A549 (cell line): Measurements from ENCODE around the gene KRT222. TPM values are rescaled to one million over a fixed set of nuclear protein-coding genes. Genes with fewer than 3 reads are reported as not detected.

Experiments used
- ATAC-seq, 2 experiments: fragments of 200-7000 bp in 1 of 2; fragments of >200 bp in 1 of 2; cut with Nextera tagmentation in 1 of 2; cut with Tn5 transposase in 1 of 2; 3 replicates each; pipeline versions ENCODE4 v1.8.0 to v1.9.1; 2018 to 2020; ENCODE audit warnings: mild to moderate bottlenecking in 1 of 2, moderate library complexity in 1 of 2
- CTCF ChIA-PET: fragments of 300-600 bp; sonication (Branson Sonifier 250); formaldehyde crosslinking; extraction: SDS; loops from one replicate; lab custom pipeline; 2021; ENCODE audit warnings: antibody characterized with exemption, inconsistent platforms; lab: Yijun Ruan, JAX
- POLR2A ChIA-PET: fragments of 350-600 bp; formaldehyde crosslinking; extraction: SDS; loops from one replicate; lab custom pipeline; 2021; ENCODE audit warnings: antibody characterized with exemption, inconsistent platforms; lab: Yijun Ruan, JAX
- DNase-seq, 2 experiments: peaks; one replicate each; pipeline versions ENCODE4 v3.0.0 to v3.0.0-alpha.2; 2011 to 2016; ENCODE audit warnings: low read depth in 1 of 2, low spot score in 1 of 2
- FAIRE-seq: peaks from 2 replicates; lab custom pipeline; 2011; peaks lifted over from hg19 to GRCh38; lab: Jason Lieb, UNC
- H3K27ac ChIP-seq, 2 experiments: fragments of >200 bp; sonication (Bioruptor Twin); formaldehyde crosslinking; 3 replicates each; pipeline ENCODE4 v1.5.1; 2016 to 2017
- H3K4me1 ChIP-seq: fragments of >200 bp; sonication (Bioruptor Twin); formaldehyde crosslinking; 3 replicates; pipeline ENCODE4 v1.6.1; 2016
- H3K4me2 ChIP-seq: fragments of >200 bp; sonication (Bioruptor Twin); formaldehyde crosslinking; 3 replicates; pipeline ENCODE4 v1.6.1; 2016
- H3K4me3 ChIP-seq: fragments of >200 bp; sonication (Bioruptor Twin); formaldehyde crosslinking; 3 replicates; pipeline ENCODE4 v1.5.1; 2016
- H3K9me3 ChIP-seq: fragments of >200 bp; sonication (Bioruptor Twin); formaldehyde crosslinking; 3 replicates; pipeline ENCODE4 v1.6.1; 2016
- ATOH8 ChIP-seq: fragments of 250-450 bp; sonication (Bioruptor Pico); IDR thresholded peaks from 2 replicates; pipeline ENCODE4 v1.5.0; 2020; ENCODE audit warnings: low read depth, mild to moderate bottlenecking, moderate library complexity
- BHLHE40 ChIP-seq: IDR thresholded peaks from 2 replicates; pipeline ENCODE4 v1.6.1; 2012; ENCODE audit warnings: low read depth, low read length, inconsistent platforms
- CBX2 ChIP-seq: fragments of 200-600 bp; sonication (generic); IDR thresholded peaks from 2 replicates; pipeline ENCODE4 v1.6.1; 2016; ENCODE audit warnings: low read depth, mild to moderate bottlenecking, borderline replicate concordance
- EHF ChIP-seq: fragments of 250-450 bp; sonication (Bioruptor Pico); IDR thresholded peaks from 2 replicates; pipeline ENCODE4 v1.5.0; 2020; ENCODE audit warnings: mild to moderate bottlenecking
- EHMT2 ChIP-seq: fragments of 200-600 bp; sonication (generic); IDR thresholded peaks from 2 replicates; pipeline ENCODE4 v1.6.1; 2016; ENCODE audit warnings: antibody characterized with exemption, low read depth, mild to moderate bottlenecking, moderate library complexity
- FOSB ChIP-seq: fragments of 250-450 bp; sonication (Bioruptor Pico); IDR thresholded peaks from 2 replicates; pipeline ENCODE4 v1.5.0; 2020; ENCODE audit warnings: mild to moderate bottlenecking, moderate library complexity
- FOSL2 ChIP-seq, 2 experiments: fragments of 450-650 bp in 1 of 2; fragments of >200 bp in 1 of 2; sonication (Bioruptor Twin) in 1 of 2; formaldehyde crosslinking; IDR thresholded peaks; 2 replicates each; pipeline versions ENCODE4 v1.5.0 to v1.6.1; 2016 to 2020; ENCODE audit warnings: mild to moderate bottlenecking in 1 of 2, moderate library complexity in 1 of 2
- FOXS1 ChIP-seq: fragments of 250-450 bp; sonication (Bioruptor Pico); IDR thresholded peaks from 2 replicates; pipeline ENCODE4 v1.5.0; 2020; ENCODE audit warnings: mild to moderate bottlenecking, moderate library complexity
- GATA3 ChIP-seq: IDR thresholded peaks from 2 replicates; pipeline ENCODE4 v1.6.1; 2012; ENCODE audit warnings: borderline replicate concordance
- HDAC2 ChIP-seq: fragments of 200-600 bp; sonication (generic); IDR thresholded peaks from 2 replicates; pipeline ENCODE4 v1.6.1; 2016
- HES2 ChIP-seq: fragments of >200 bp; sonication (Bioruptor Twin); formaldehyde crosslinking; IDR thresholded peaks from 2 replicates; pipeline ENCODE4 v1.6.1; 2016
- HOXA7 ChIP-seq: fragments of 250-450 bp; sonication (Bioruptor Pico); IDR thresholded peaks from 2 replicates; pipeline ENCODE4 v1.5.0; 2020; ENCODE audit warnings: mild to moderate bottlenecking, moderate library complexity
- HOXB13 ChIP-seq: fragments of 250-450 bp; sonication (Bioruptor Pico); IDR thresholded peaks from 2 replicates; pipeline ENCODE4 v1.5.0; 2020; ENCODE audit warnings: low read depth, mild to moderate bottlenecking, moderate library complexity
- HOXB5 ChIP-seq: fragments of 250-450 bp; sonication (Bioruptor Pico); IDR thresholded peaks from 2 replicates; pipeline ENCODE4 v1.5.0; 2020; ENCODE audit warnings: mild to moderate bottlenecking, moderate library complexity
- JUN ChIP-seq, 2 experiments: fragments of >200 bp; sonication (Bioruptor Twin); formaldehyde crosslinking; IDR thresholded peaks; 2 replicates in 1 of 2; 3 replicates in 1 of 2; pipeline ENCODE4 v1.6.1; 2016 to 2017
- NFE2L2 ChIP-seq: fragments of 150-350 bp; conservative IDR thresholded peaks from 2 replicates; pipeline ENCODE4 v1.6.1; 2014; ENCODE audit warnings: low read length
- PBX3 ChIP-seq: IDR thresholded peaks from 2 replicates; pipeline ENCODE4 v1.6.1; 2012
- PHF8 ChIP-seq: fragments of 200-600 bp; sonication (generic); IDR thresholded peaks from 2 replicates; pipeline ENCODE4 v1.6.1; 2016; ENCODE audit warnings: low read depth, mild to moderate bottlenecking, antibody characterized with exemption, moderate library complexity, borderline replicate concordance
- POLR2A ChIP-seq: IDR thresholded peaks from 2 replicates; pipeline ENCODE4 v1.6.1; 2012; ENCODE audit warnings: mild to moderate bottlenecking, low read length
- POLR2AphosphoS2 ChIP-seq: conservative IDR thresholded peaks from 2 replicates; pipeline ENCODE4 v1.6.1; 2012; ENCODE audit warnings: low read length, improper control_type of control experiment, inconsistent platforms
- RARB ChIP-seq: fragments of 250-450 bp; sonication (Bioruptor Pico); IDR thresholded peaks from 2 replicates; pipeline ENCODE4 v1.8.0; 2021; ENCODE audit warnings: mild to moderate bottlenecking, moderate library complexity
- RCOR1 ChIP-seq: fragments of 150-350 bp; IDR thresholded peaks from 2 replicates; pipeline ENCODE4 v1.6.1; 2014; ENCODE audit warnings: antibody characterized with exemption, low read length, low read depth
- RFX5 ChIP-seq: fragments of 450-650 bp; IDR thresholded peaks from 2 replicates; pipeline ENCODE4 v1.7.1; 2014; ENCODE audit warnings: antibody characterized with exemption, mild to moderate bottlenecking, moderate library complexity
- RNF2 ChIP-seq: fragments of 200-600 bp; sonication (generic); IDR thresholded peaks from 2 replicates; pipeline ENCODE4 v1.6.1; 2016; ENCODE audit warnings: low read depth, mild to moderate bottlenecking, antibody characterized with exemption, moderate library complexity, borderline replicate concordance
- ZFP36 ChIP-seq: fragments of 450-650 bp; IDR thresholded peaks from 2 replicates; pipeline ENCODE4 v1.6.1; 2014; ENCODE audit warnings: borderline replicate concordance; ENCODE audit not compliant: partially characterized antibody
- ZSCAN20 ChIP-seq: fragments of 250-450 bp; sonication (Bioruptor Pico); IDR thresholded peaks from 2 replicates; pipeline ENCODE4 v1.8.0; 2022; ENCODE audit warnings: mild to moderate bottlenecking, moderate library complexity
- WGBS: methylation state at CpG from one replicate; pipeline ENCODE4 v1.1.6; 2017; ENCODE audit errors: missing lambda C conversion rate; 5-methylcytosine and 5-hydroxymethylcytosine counted together
- polyA plus RNA-seq, 4 experiments: library from polyadenylated mRNA; depleted of rRNA in 3 of 4; stranded (reverse); fragments of >200 nt; fragmentation: RNase III in 1 of 4; extraction: RNeasy Plus Mini Kit Qiagen cat#74134 plus additional on column Dnase treatment in 1 of 4; gene quantifications; 2 replicates in 3 of 4; 3 replicates in 1 of 4; pipeline ENCODE4 v1.2.3, GENCODE V29; 2011 to 2017
- TF ChIP-seq, protein P1 (sequence below): IDR thresholded peaks from 2 replicates; pipeline ENCODE4 v1.6.1; 2012; ENCODE audit warnings: low read depth, borderline replicate concordance
- TF ChIP-seq, protein P2 (sequence below): fragments of 250-450 bp; sonication (Bioruptor Pico); IDR thresholded peaks from 2 replicates; pipeline ENCODE4 v1.5.0; 2021; ENCODE audit warnings: mild to moderate bottlenecking, moderate library complexity, borderline replicate concordance

Gene KRT222
- polyA plus RNA-seq, 2 of the 4 experiments (the other 2 are of a cell fraction): 1.8 TPM

GRCh38 chr17:40610359-40610758 lies 54.6 kb downstream of the KRT222 start:
- no peak for ATAC-seq
- 11% methylated on average over 2 of the region's 2 CpGs for WGBS
- TF ChIP-seq, protein P1, sequence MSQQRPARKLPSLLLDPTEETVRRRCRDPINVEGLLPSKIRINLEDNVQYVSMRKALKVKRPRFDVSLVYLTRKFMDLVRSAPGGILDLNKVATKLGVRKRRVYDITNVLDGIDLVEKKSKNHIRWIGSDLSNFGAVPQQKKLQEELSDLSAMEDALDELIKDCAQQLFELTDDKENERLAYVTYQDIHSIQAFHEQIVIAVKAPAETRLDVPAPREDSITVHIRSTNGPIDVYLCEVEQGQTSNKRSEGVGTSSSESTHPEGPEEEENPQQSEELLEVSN: no peak
- TF ChIP-seq HDAC2 (no peak), RARB (CRISPR knock-in tag) (no peak), RNF2 (no peak), HES2 (no peak), HOXB13 (CRISPR knock-in tag) (no peak), PHF8 (no peak)
- CTCF ChIA-PET: interaction anchor here (0.6 to 14.1 kb wide), 7 partner anchors 9 to 1057 kb away, joined by 3 to 189 read pairs (median 4); no protein-coding TSS in a partner anchor
- POLR2A ChIA-PET: interaction anchor here (1.3 kb wide), 1 partner anchor 1078 kb away, joined by 4 read pairs; no protein-coding TSS in a partner anchor
- peaks cover 2% of the 10 kb centered on the region for H3K4me1 ChIP-seq
- no peak for FAIRE-seq
- H3K27ac ChIP-seq: no peak overlapping the region
- H3K4me2 ChIP-seq: no peak overlapping the region
- H3K9me3 ChIP-seq: no peaks in the 10 kb centered on the region
- DNase-seq: no peak
- no peak overlapping the region for H3K4me3 ChIP-seq

- ATAC-seq: no peak
- FAIRE-seq: no peak
- ChIA-PET CTCF (interaction anchor here (0.6 to 14.1 kb wide), 7 partner anchors 12 to 1173 kb away, joined by 3 to 189 read pairs (median 4); no protein-coding TSS in a partner anchor), POLR2A (no interaction called here)
- no peak for TF ChIP-seq ZSCAN20
- TF ChIP-seq EHMT2: no peak
- TF ChIP-seq ZFP36: no peak
- TF ChIP-seq HOXB5 (CRISPR knock-in tag): no peak
- TF ChIP-seq CBX2: no peak
- TF ChIP-seq JUN (IDR thresholded peaks at IDR 0.05): no peak
- TF ChIP-seq EHF (CRISPR knock-in tag): no peak
- TF ChIP-seq FOSB: no peak
- no peak for TF ChIP-seq RCOR1
- TF ChIP-seq POLR2A: no peak
- TF ChIP-seq HOXA7 (CRISPR knock-in tag): no peak
- no peak for TF ChIP-seq FOXS1 (CRISPR knock-in tag)
- no peak for DNase-seq
- Histone ChIP-seq H3K4me2 (no peak overlapping the region), H3K27ac (no peak overlapping the region), H3K4me1 (no peaks in the 10 kb centered on the region), H3K9me3 (no peaks in the 10 kb centered on the region), H3K4me3 (no peak overlapping the region)
- 69% methylated on average over 6 of the region's 6 CpGs for WGBS
These were observed 56.9 kb downstream of the KRT222 start for GRCh38 chr17:40608061-40608581.

GRCh38 chr17:40607641-40608040 lies 57.3 kb downstream of the KRT222 start:
- no peak for FAIRE-seq
- 92% methylated on average over 5 of the region's 5 CpGs for WGBS
- no peaks in the 10 kb centered on the region for H3K4me1 ChIP-seq
- POLR2A ChIA-PET: no interaction called here
- TF ChIP-seq RNF2: no peak
- no peak for TF ChIP-seq FOSL2 (IDR thresholded peaks at IDR 0.05)
- no peak for TF ChIP-seq FOSL2 (CRISPR knock-in tag; IDR thresholded peaks at IDR 0.05)
- TF ChIP-seq PHF8: no peak
- no peak for TF ChIP-seq ATOH8 (CRISPR knock-in tag)
- no peak for TF ChIP-seq NFE2L2
- no peak for TF ChIP-seq BHLHE40
- TF ChIP-seq, protein P2, sequence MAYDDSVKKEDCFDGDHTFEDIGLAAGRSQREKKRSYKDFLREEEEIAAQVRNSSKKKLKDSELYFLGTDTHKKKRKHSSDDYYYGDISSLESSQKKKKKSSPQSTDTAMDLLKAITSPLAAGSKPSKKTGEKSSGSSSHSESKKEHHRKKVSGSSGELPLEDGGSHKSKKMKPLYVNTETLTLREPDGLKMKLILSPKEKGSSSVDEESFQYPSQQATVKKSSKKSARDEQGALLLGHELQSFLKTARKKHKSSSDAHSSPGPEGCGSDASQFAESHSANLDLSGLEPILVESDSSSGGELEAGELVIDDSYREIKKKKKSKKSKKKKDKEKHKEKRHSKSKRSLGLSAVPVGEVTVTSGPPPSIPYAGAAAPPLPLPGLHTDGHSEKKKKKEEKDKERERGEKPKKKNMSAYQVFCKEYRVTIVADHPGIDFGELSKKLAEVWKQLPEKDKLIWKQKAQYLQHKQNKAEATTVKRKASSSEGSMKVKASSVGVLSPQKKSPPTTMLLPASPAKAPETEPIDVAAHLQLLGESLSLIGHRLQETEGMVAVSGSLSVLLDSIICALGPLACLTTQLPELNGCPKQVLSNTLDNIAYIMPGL (CRISPR knock-in tag): no peak
- TF ChIP-seq POLR2AphosphoS2: no peak
- no peak for TF ChIP-seq RFX5
- no peak for TF ChIP-seq GATA3
- TF ChIP-seq EHF (CRISPR knock-in tag): no peak
- TF ChIP-seq PBX3: no peak
- TF ChIP-seq, all 56 proteins: peak for 0
- Histone ChIP-seq H3K4me3 (no peak overlapping the region), H3K27ac (no peak overlapping the region), H3K9me3 (no peaks in the 10 kb centered on the region), H3K4me2 (no peak overlapping the region)
- DNase-seq: no peak
- CTCF ChIA-PET: interaction anchor here (0.6 to 14.1 kb wide), 6 partner anchors 8 to 1055 kb away, joined by 3 to 189 read pairs (median 8); no protein-coding TSS in a partner anchor
- no peak for ATAC-seq
